K562 (cell line): ENCODE data around the gene SLC38A1.

Experiments
- EP300 ChIP-seq: IDR thresholded peaks from 2 replicates; pipeline ENCODE4 v1.6.1; 2012; ENCODE audit warnings: low read length, improper control_type of control experiment
- MEF2D ChIP-seq: conservative IDR thresholded peaks from 2 replicates; pipeline ENCODE4 v1.6.1; 2016; ENCODE audit warnings: low read depth, missing genetic modification characterization, missing compliant biosample characterization

DNA sequence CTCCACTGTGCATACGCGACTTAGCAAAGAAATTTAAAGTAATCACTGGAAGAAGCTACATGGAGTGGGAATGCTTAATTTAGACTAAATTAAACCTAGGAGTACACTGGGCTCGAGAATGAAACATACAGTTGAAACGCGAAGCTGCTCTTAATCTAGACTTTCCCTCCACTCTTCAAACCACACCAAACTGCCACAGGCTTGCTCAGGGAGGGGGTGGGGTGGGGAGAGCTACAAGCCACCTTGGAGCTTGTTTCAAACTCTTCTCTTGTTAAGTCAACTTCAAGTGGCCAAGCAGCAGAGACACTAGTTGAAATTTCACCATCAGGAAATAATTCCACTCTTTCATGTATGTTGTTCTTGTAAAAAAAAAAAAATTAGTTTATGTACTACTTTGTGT, 69.9 kb downstream of the SLC38A1 start:
- TF ChIP-seq EP300 = no peak
- no peak for TF ChIP-seq MEF2D (tag)
